ENCODE measurements around the gene ARRDC1.
"Not testable (repeated sequence)": the region's sequence is repeated elsewhere in the genome, so short reads cannot be mapped to it uniquely, and the experiment has no call there.

ARRDC1 gene

GRCh38 chr9:137586854-137587253 lies 18.6 kb upstream of the ARRDC1 start:
- DNase-seq (ENCODE audit: low spot score): no peak

GRCh38 chr9:137588311-137588710 lies 17.2 kb upstream of the ARRDC1 start:
- no peak for DNase-seq (ENCODE audit: low spot score)

- no peak for DNase-seq (ENCODE audit: low spot score)
Measured at GRCh38 chr9:137588891-137589290, 16.6 kb upstream of the ARRDC1 start.

GRCh38 chr9:137589441-137590122 lies 15.9 kb upstream of the ARRDC1 start:
- DNase-seq (ENCODE audit: low spot score): no peak

- DNase-seq (ENCODE audit: low spot score): no peak
Measured at GRCh38 chr9:137590123-137590468, 15.4 kb upstream of the ARRDC1 start.

GRCh38 chr9:137590469-137591383 lies 14.8 kb upstream of the ARRDC1 start, which contains the start of gene ZMYND19:
Gene ZMYND19 (minus strand): TSS chr9:137590512. CDS start chr9:137590263, 249 bp downstream.
- DNase-seq (ENCODE audit: low spot score): peak; percentile 99

- no peak for DNase-seq (ENCODE audit: low spot score)
Measured at GRCh38 chr9:137592767-137593166, 12.7 kb upstream of the ARRDC1 start.

GRCh38 chr9:137593176-137593575 lies 12.3 kb upstream of the ARRDC1 start:
- DNase-seq (ENCODE audit: low spot score): no peak

- DNase-seq (ENCODE audit: low spot score): not testable (repeated sequence)
Measured at GRCh38 chr9:137596577-137596976, 8.9 kb upstream of the ARRDC1 start.

- no peak for DNase-seq (ENCODE audit: low spot score)
Measured at GRCh38 chr9:137598943-137599342, 6.5 kb upstream of the ARRDC1 start.

GRCh38 chr9:137602661-137603060 lies 2.8 kb upstream of the ARRDC1 start:
- DNase-seq (ENCODE audit: low spot score): no peak

GRCh38 chr9:137603879-137604278 lies 1.6 kb upstream of the ARRDC1 start:
- no peak for DNase-seq (ENCODE audit: low spot score)

GRCh38 chr9:137604345-137605086 lies 970 bp upstream of the ARRDC1 start:
- no peak for DNase-seq (ENCODE audit: low spot score)

- DNase-seq (ENCODE audit: low spot score): peak; percentile 39
Measured at GRCh38 chr9:137606005-137606621, 627 bp downstream of the ARRDC1 start.

- DNase-seq (ENCODE audit: low spot score): no peak
Measured at GRCh38 chr9:137606734-137607138, 1.2 kb downstream of the ARRDC1 start.

- DNase-seq (ENCODE audit: low spot score): peak; percentile 25
Measured at GRCh38 chr9:137607141-137607857, 1.8 kb downstream of the ARRDC1 start.

GRCh38 chr9:137610944-137611343 lies 5.5 kb downstream of the ARRDC1 start:
- no peak for DNase-seq (ENCODE audit: low spot score)

GRCh38 chr9:137611623-137612609 lies 6.4 kb downstream of the ARRDC1 start:
- DNase-seq (ENCODE audit: low spot score): peak; percentile 55

GRCh38 chr9:137612741-137613142 lies 7.3 kb downstream of the ARRDC1 start:
- DNase-seq (ENCODE audit: low spot score): no peak

- DNase-seq (ENCODE audit: low spot score): no peak
Measured at GRCh38 chr9:137613259-137613658, 7.8 kb downstream of the ARRDC1 start.
